HG03342 (cell line): Measurements from ENCODE around the gene SLC7A8.

Source experiments
- ATAC-seq: cut with Tn5 transposase; IDR thresholded peaks from one replicate; pipeline ENCODE4 v1.9.1; 2021; ENCODE audit warnings: mild to moderate bottlenecking, moderate library complexity; ENCODE audit not compliant: unreplicated experiment

The SLC7A8 gene

GRCh38 chr14:23097786-23098185 lies 85.7 kb downstream of the SLC7A8 start:
- ATAC-seq, result no peak

GRCh38 chr14:23095196-23096108 lies 88.0 kb downstream of the SLC7A8 start, which contains the start of gene C14orf119:
Gene C14orf119 (plus strand): TSS chr14:23095505. CDS start chr14:23097659, 2,154 bp downstream.
- peak; percentile 89 for ATAC-seq

DNA sequence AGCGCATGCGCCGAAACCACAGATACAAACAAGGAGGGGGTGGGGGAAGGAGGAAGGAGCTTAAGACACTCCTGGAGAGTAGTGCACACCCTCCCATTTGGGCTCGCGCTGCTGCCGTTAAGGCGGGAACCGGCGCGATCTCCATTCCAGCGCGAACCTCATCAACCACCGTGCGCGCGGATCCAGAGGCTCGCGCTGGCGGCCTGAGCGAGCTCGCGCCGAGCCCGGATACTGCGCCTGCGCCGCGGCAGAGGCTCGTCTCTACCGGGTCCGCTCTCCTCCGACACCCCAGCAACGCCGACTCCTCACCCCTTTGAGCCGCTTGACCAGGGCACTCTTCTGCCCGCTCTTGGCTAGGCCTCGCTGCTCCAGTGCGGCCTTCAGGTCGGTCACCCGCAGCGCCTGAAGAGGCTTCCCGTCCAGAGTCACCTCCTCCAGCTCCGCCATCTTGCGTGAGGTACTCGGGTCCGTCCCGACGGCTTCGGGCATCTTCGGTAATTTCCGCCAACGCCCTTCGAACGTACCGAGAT lies 88.7 kb downstream of the SLC7A8 start, which contains the start of gene ACIN1:
ACIN1 (minus strand) TSS at position 471 of the 530 bp plus-strand sequence; CDS start at position 447, 24 bp downstream.
- ATAC-seq, result peak; percentile 23

GRCh38 chr14:23093991-23094665 lies 89.3 kb downstream of the SLC7A8 start:
- ATAC-seq, result peak; percentile 28

DNA sequence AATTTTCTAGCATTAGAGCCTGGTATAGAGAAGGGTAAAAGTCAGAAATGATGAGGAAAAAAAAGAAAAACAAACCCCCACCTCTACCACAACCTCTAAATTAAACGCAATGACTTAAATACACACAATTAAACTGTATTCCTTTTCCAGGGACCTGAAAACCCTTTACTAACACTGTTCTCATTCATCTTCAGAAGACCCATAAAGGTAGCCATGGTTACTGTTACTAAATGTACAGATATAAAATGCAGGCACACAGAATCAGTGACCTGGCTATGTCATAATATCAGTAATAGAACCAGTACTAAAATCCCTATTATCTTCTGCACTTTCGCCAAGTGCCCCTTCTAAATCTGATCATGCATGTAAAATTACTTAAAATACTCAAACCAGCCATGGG lies 89.9 kb downstream of the SLC7A8 start:
- no peak for ATAC-seq

DNA sequence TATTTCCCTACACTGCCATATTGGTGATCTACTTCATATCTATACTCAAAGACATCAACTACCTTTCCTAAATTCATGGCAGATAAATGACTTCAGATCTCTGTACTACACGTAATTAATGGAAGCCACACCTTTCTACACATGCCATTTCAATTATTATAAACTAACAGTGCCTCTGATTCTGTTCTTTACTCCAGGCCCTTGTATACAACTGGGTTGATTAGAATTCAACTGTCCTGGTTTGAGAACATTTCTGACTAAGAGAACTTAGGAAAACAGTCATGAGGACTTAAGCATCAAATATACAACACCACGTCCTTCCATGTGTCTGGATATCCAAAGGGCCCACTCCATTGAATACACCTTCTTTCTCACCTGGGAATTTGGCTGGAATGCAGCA lies 90.4 kb downstream of the SLC7A8 start:
- ATAC-seq, result no peak

GRCh38 chr14:23091294-23092225 lies 91.9 kb downstream of the SLC7A8 start:
- no peak for ATAC-seq

GRCh38 chr14:23090254-23090636 lies 93.2 kb downstream of the SLC7A8 start:
- ATAC-seq, result no peak

- ATAC-seq, result no peak
Observed at GRCh38 chr14:23089498-23090253, 93.8 kb downstream of the SLC7A8 start.

DNA sequence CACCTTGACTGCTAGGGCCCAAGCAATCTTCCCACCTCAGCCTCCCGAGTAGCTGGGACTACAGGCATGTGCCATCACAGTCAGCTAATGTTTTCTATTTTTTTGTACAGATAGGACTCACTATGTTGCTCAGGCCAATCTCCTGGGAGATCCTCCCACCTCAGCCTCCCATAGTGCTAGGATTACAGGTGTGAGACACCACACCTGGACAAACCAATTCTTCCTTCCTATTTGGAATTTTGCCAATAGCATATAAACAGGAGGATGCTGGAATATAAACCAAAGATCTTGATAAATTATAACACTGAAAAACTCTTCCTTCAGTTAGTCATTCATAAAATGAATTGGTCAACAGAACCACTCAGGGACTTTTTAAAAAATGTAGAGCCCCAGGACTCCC lies 96.9 kb downstream of the SLC7A8 start:
- no peak for ATAC-seq

DNA sequence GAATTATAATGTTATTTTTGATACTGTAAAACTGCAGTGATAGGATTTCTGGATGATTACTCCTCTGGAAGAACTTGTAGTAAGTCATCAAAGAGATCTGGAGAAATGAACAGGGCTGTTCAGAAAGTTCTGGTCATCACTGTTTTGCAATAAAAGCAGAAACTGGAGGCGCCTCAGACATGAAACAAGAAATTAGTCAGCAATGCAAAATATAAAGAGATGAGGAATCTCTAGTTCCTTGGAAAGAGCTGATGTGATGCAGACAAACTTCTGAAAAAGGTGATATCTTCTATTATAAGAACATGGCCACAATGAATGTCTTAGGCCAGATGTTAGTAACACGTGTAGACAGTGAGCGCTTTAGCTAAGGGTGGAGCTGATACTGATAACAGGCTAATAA lies 98.0 kb downstream of the SLC7A8 start:
- ATAC-seq, result no peak

DNA sequence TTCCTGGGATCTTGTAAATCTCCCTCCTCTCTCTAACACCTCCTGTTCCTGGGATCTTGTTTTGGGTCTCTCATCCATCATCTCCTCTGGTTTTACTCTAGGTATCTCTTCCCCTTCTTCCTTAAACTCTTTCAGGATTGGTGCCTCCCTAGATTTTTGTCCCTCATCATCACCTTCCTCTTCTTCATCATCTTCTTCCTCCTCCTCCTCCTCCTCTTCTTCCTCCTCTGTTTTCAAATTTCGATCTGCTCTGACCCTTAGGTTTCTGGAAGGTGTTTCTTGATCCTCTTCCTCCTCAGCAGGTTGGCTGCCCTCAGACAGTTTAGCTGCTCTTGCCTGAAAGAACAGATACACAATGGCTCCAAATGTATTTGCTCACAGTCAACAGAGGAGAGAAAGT lies 103.0 kb downstream of the SLC7A8 start:
- no peak for ATAC-seq

DNA sequence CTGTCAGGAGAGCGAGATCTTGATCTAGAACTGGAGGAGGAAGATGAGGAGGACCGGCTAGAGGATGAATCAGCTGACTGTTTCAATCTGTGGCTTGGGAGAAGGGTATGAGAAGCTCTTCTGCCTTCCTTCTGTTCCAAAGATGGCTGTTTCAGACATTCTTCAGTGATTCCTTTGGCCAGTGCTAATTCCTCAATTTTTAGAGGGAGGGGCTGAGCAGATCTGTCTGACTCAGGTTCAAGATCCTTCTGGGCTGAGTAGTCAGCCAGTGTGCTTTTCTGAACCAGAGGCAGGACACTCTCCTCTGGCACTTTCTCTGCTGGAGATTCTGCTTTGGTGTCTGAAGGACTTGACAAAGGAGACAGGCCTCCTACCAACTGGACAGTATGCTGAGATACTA lies 103.7 kb downstream of the SLC7A8 start:
- no peak for ATAC-seq

- no peak for ATAC-seq
Observed at GRCh38 chr14:23078692-23079116, 104.8 kb downstream of the SLC7A8 start.

- no peak for ATAC-seq
Observed at GRCh38 chr14:23077962-23078361, 105.5 kb downstream of the SLC7A8 start.

GRCh38 chr14:23076785-23077408 lies 106.6 kb downstream of the SLC7A8 start:
- ATAC-seq, result no peak
